Thyroid gland (tissue), 4 donors: Measurements from ENCODE around the gene ANK3. TPM values are rescaled to one million over a fixed set of nuclear protein-coding genes. Genes with fewer than 3 reads are reported as not detected.

Source experiments
- DNase-seq, 2 donors: peaks; one replicate each; pipeline ENCODE4 v3.0.0-alpha.2; 2019
- H3K27ac ChIP-seq, 3 donors: fragments of 200-600 bp; sonication (generic); 1 replicate in 2 of 3; 2 replicates in 1 of 3; pipeline ENCODE4 v1.5.1; 2016 to 2019; ENCODE audit warnings: mild to moderate bottlenecking in 1 of 3, moderate library complexity in 1 of 3
- H3K27me3 ChIP-seq: fragments of 200-600 bp; sonication (generic); one replicate; pipeline ENCODE4 v1.5.1; 2019
- H3K36me3 ChIP-seq, 2 donors: fragments of 200-600 bp; sonication (generic); one replicate each; pipeline ENCODE4 v1.5.1; 2016 to 2019
- H3K4me1 ChIP-seq, 2 donors: fragments of 200-600 bp; sonication (generic); one replicate each; pipeline ENCODE4 v1.5.1; 2017 to 2019
- H3K4me3 ChIP-seq, 3 donors: fragments of 200-600 bp; sonication (generic); replicated peaks in 1 of 3; 1 replicate in 2 of 3; 2 replicates in 1 of 3; pipeline ENCODE4 v1.5.1; 2016; ENCODE audit warnings: mild to moderate bottlenecking in 1 of 3
- H3K9me3 ChIP-seq: fragments of 200-600 bp; sonication (generic); one replicate; pipeline ENCODE4 v1.5.1; 2017
- POLR2A ChIP-seq, 2 donors: fragments of 450-650 bp; IDR thresholded peaks; one replicate each; pipeline ENCODE4 v1.6.1; 2017; ENCODE audit warnings: antibody characterized with exemption in 2 of 2, mild to moderate bottlenecking in 2 of 2, moderate library complexity in 1 of 2
- WGBS, 2 donors: methylation state at CpG; one replicate each; pipeline ENCODE4 v1.1.5; 2017; 5-methylcytosine and 5-hydroxymethylcytosine counted together
- intact Hi-C: fragments of 100-400 bp; cut with DNase I; formaldehyde crosslinking; loops from one replicate; pipeline ENCODE4 v1.15.1; 2023
- total RNA-seq, 4 donors: library from RNA; depleted of rRNA; stranded (reverse); fragments of >200 nt; gene quantifications; one replicate each; pipeline ENCODE4 v1.2.3, GENCODE V29; 2016
- TF ChIP-seq, protein P1 (sequence below), 6 experiments: fragments of 200-600 bp in 3 of 6; fragments of 450-650 bp in 3 of 6; sonication (generic) in 3 of 6; IDR thresholded peaks; one replicate each; pipeline ENCODE4 v1.5.1; 2016 to 2019; ENCODE audit warnings: antibody characterized with exemption in 6 of 6, mild to moderate bottlenecking in 2 of 6, inconsistent platforms in 1 of 6, moderate library complexity in 1 of 6

The ANK3 gene
- total RNA-seq, 4 donors from 2014 or later = 56.6 to 118 (median 115) TPM

DNA sequence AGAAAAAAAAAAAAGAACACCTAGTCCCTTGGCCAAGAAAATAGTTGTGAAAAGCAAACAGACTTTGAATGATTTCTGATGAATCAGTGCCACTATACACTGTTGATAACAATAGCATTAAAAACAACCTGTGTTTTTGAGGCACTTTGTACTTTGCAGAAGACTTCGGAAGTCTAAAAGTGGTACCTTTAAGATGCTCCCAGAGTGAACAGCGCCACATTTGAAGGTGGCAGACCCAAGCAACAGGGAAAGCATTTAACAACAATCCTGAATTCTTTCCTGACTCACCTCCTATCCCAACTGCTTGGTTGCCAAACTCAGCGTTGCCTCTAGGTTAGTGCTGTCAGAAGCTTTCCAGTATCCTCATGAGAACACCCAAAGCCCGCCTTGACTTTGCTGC, 380.9 kb downstream of the ANK3 start:
- Histone ChIP-seq H3K27ac (no peak overlapping the region), H3K4me1 (no peaks in the 10 kb centered on the region), H3K27me3 (no peaks in the 10 kb centered on the region), H3K36me3 (no peaks in the 10 kb centered on the region), H3K4me3 (no peak overlapping the region), H3K9me3 (no peaks in the 10 kb centered on the region)
- no peak for TF ChIP-seq POLR2A (IDR thresholded peaks at IDR 0.05)
- TF ChIP-seq, protein P1, sequence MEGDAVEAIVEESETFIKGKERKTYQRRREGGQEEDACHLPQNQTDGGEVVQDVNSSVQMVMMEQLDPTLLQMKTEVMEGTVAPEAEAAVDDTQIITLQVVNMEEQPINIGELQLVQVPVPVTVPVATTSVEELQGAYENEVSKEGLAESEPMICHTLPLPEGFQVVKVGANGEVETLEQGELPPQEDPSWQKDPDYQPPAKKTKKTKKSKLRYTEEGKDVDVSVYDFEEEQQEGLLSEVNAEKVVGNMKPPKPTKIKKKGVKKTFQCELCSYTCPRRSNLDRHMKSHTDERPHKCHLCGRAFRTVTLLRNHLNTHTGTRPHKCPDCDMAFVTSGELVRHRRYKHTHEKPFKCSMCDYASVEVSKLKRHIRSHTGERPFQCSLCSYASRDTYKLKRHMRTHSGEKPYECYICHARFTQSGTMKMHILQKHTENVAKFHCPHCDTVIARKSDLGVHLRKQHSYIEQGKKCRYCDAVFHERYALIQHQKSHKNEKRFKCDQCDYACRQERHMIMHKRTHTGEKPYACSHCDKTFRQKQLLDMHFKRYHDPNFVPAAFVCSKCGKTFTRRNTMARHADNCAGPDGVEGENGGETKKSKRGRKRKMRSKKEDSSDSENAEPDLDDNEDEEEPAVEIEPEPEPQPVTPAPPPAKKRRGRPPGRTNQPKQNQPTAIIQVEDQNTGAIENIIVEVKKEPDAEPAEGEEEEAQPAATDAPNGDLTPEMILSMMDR (IDR thresholded peaks at IDR 0.05) = no peak
- no peak for DNase-seq
- WGBS, 2 donors = 84% methylated on average over 4 of the region's 4 CpGs
- intact Hi-C loops = no loop called here

DNA sequence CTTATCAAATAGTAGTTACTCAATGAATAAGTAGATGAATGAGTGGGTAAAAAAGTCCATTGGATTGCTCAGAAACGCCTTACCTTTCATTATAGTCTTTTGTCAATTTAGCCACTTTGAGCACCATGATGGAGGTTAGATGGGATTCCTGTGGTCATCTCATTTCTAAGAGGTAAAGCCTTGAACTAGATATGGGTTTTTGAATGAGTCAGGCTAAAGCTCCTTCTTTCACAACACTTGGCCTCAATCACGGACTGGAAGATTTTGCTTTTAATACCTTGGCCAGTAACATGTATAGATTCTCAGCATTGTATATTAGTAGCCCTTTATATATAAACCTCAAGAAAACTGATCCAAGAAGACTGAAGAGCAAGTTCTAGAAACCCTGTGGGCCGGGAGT, 383.6 kb downstream of the ANK3 start:
- Histone ChIP-seq H3K4me1 (no peaks in the 10 kb centered on the region), H3K9me3 (no peaks in the 10 kb centered on the region), H3K4me3 (no peak overlapping the region), H3K36me3 (no peaks in the 10 kb centered on the region), H3K27me3 (no peaks in the 10 kb centered on the region), H3K27ac (no peak overlapping the region)
- WGBS, 2 donors = 87 to 94% methylated on average over 3 of the region's 3 CpGs
- intact Hi-C loops = no loop called here
- TF ChIP-seq, protein P1 (IDR thresholded peaks at IDR 0.05) = no peak
- no peak for TF ChIP-seq POLR2A (IDR thresholded peaks at IDR 0.05)
- DNase-seq = no peak

DNA sequence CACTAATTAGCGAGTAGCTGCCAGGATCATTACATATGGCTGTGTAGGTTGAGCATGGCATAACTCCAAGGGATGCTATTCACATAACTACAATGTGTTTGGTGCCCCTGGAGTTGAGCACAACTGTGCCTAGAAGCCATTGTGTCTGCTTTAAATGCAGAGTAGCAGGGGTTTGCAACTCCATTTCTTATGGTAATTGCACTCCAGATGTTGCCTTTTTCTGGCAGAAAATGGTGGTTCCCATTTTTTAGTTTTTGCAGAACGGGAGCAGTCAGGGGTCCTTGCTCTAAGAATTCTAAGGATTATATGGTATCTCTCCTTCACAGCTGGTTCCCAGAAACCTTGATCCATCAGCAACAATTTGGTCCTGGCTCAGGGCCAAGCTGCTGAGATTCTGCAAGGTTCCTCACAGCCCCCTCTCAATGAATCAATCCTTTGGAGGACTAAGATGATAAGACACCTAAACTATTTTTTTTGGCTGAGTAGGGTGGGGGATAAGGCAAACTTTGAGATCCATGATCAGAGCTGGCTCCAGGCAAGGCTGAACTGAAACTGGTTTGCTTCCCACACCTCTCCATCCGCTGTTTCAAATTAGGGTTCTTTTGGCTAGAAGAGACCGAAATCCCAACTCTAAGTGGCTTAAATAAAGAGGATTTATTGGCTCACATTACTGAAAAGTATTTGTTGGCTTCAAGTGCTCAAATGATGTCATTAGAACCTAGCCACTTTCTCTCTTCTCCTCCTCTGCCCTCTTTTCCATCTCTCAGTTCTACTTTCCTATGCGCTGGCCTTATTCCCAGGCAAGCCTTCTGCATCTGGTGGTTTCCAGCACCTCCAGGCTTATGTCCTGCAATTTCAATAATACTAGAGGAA, 385.8 kb downstream of the ANK3 start:
- H3K27ac ChIP-seq = no peak overlapping the region
- DNase-seq = no peak

DNA sequence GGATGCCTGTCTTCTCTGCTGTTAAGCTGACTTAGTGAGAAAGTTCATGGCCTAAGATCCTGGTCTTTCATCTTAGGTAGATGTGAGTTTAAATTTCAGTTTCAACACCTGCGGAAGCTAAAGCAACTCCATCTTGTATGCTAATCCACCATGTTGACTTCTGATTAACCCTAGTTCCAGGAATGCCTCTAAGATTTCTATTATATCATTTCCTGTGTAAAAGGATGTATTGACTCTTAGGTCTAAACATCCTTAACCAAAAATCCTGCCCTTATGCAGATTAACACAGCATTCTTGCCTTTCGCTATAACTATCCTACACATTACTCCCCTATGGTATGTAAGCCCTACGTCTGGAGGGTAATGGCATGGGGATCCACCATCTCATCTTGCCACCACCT, 388.9 kb downstream of the ANK3 start:
- no peaks in the 10 kb centered on the region for H3K27me3 ChIP-seq
- H3K36me3 ChIP-seq = no peaks in the 10 kb centered on the region
- H3K4me3 ChIP-seq = no peak overlapping the region
- no peak for DNase-seq
- intact Hi-C loops = no loop called here
- 96 to 97% methylated on average over 3 of the region's 3 CpGs for WGBS, 2 donors
- no peak for TF ChIP-seq POLR2A (IDR thresholded peaks at IDR 0.05)
- TF ChIP-seq, protein P1 (IDR thresholded peaks at IDR 0.05) = no peak
- H3K9me3 ChIP-seq = no peaks in the 10 kb centered on the region
- no peak overlapping the region for H3K27ac ChIP-seq
- peaks cover 0 to 13% of the 10 kb centered on the region in 2 donors for H3K4me1 ChIP-seq

More for the DNA sequence above, 385.8 kb downstream of the ANK3 start:
- TF ChIP-seq, protein P1 (IDR thresholded peaks at IDR 0.05) = no peak
- TF ChIP-seq POLR2A (IDR thresholded peaks at IDR 0.05) = no peak
- Histone ChIP-seq H3K4me3 (no peak overlapping the region), H3K27me3 (no peaks in the 10 kb centered on the region), H3K4me1 (no peaks in the 10 kb centered on the region), H3K9me3 (no peaks in the 10 kb centered on the region), H3K36me3 (no peaks in the 10 kb centered on the region)
- intact Hi-C loops = no loop called here
- WGBS, 2 donors = 81 to 89% methylated on average over 5 of the region's 5 CpGs

DNA sequence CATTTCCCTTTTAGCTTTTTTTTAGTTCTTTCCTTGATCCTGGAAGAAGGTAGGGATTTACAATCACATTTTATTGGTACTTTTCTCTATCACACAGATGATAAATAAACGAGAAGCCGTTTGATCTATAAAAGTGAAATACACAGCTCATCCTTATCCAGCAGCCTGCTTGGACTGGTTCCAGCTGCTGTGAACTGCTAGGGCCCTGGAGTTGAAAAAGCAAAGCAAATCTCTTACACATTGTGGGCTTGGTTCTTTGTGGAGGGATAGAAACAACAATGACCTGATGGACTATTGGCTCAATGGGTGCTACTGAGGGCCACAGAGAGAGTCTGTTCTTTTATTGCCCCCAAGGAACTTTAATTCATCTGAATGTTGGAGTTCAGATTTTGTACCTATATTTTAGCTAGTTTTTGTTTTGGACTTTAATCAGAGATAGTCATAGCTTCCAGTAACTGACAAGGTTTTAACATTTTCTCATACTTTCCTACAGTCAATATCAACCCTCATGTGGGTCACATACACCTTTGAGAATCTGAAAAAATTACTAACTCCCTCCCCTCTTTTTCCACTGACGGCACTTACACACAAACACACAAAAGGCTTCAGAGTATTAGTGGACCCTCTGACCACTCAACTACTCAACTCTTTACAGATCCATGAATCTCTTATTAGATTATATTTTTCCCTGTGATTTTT, 391.7 kb downstream of the ANK3 start:
- intact Hi-C loops = no loop called here
- 68 to 75% methylated on average over 3 of the region's 3 CpGs for WGBS, 2 donors
- TF ChIP-seq, protein P1 (IDR thresholded peaks at IDR 0.05) = no peak
- no peak for TF ChIP-seq POLR2A (IDR thresholded peaks at IDR 0.05)

More for the DNA sequence above, 391.7 kb downstream of the ANK3 start:
- Histone ChIP-seq H3K4me1 (peaks cover 10 to 21% of the 10 kb centered on the region in 2 donors), H3K36me3 (no peaks in the 10 kb centered on the region), H3K9me3 (no peaks in the 10 kb centered on the region), H3K27ac (peak overlapping the region in 1 of 3 donors; percentile 38), H3K27me3 (no peaks in the 10 kb centered on the region), H3K4me3 (no peak overlapping the region)
- DNase-seq = peak; percentile 72 to 74
